HCT116 (cell line): ENCODE data around the gene STXBP5L. TPM values are rescaled to one million over a fixed set of nuclear protein-coding genes. Genes with fewer than 3 reads are reported as not detected.
A peak's percentile ranks its signal among the peaks of the same experiment; 100 is the strongest.

ENCODE experiments used
- ATAC-seq: fragments of 200-7000 bp; cut with Tn5 transposase; 2 replicates; pipeline ENCODE4 v1.9.1; 2020; ENCODE audit warnings: mild to moderate bottlenecking, moderate library complexity
- BruUV-seq: library from RNA; stranded (reverse); fragments of 400-500 nt; replicated peaks from 2 replicates; lab custom pipeline; 2021; lab: Mats Ljungman, UMichigan
- CTCF ChIA-PET: fragments of 300-600 bp; sonication (Branson Sonifier 250); formaldehyde crosslinking; loops from one replicate; lab custom pipeline; 2021; ENCODE audit warnings: antibody characterized with exemption; lab: Charles Lee
- POLR2A ChIA-PET: fragments of 300-600, 350-600 bp; sonication (Branson Sonifier 250); formaldehyde crosslinking; loops from one replicate; lab custom pipeline; 2021; ENCODE audit warnings: antibody characterized with exemption; lab: Charles Lee
- RAD21 ChIA-PET, 2 experiments: fragments of 300-600 bp; sonication (Branson Sonifier 250); formaldehyde crosslinking; loops; one replicate each; lab custom pipeline; 2023; ENCODE audit warnings: low total read pairs in 2 of 2; ENCODE audit not compliant: uncharacterized antibody in 2 of 2, unreplicated experiment in 2 of 2, low non-redundant PET in 1 of 2; lab: Charles Lee
- DNase-seq: peaks from one replicate; pipeline ENCODE4 v3.0.0-alpha.2; 2010; ENCODE audit warnings: low read depth, low spot score
- H2AFZ ChIP-seq: fragments of 200-600 bp; shearing (Covaris generic), sonication (generic); 2 replicates; pipeline ENCODE4 v1.6.1; 2017; ENCODE audit warnings: low read depth, mixed run types, mixed read lengths, antibody characterized with exemption, low read length; ENCODE audit not compliant: poor library complexity, severe bottlenecking
- H3K27ac ChIP-seq: 2 replicates; pipeline ENCODE4 v1.5.1; 2012; ENCODE audit warnings: low read depth, low read length
- H3K27me3 ChIP-seq: fragments of 200-600 bp; sonication (generic); 2 replicates; pipeline ENCODE4 v1.6.1; 2016; ENCODE audit warnings: mixed run types, low read length, mixed read lengths; ENCODE audit not compliant: insufficient read depth
- H3K36me3 ChIP-seq, 2 experiments: fragments of 200-500 bp in 1 of 2; fragments of 200-600 bp in 1 of 2; sonication (Bioruptor generic) in 1 of 2; sonication (generic) in 1 of 2; 2 replicates each; pipeline versions ENCODE4 v1.5.1 to v1.6.1; 2014 to 2016; ENCODE audit warnings: low read length in 2 of 2, inconsistent platforms in 1 of 2, mixed read lengths in 1 of 2, mixed run types in 1 of 2; ENCODE audit not compliant: insufficient read depth in 2 of 2, control insufficient read depth in 1 of 2
- H3K4me1 ChIP-seq, 2 experiments: fragments of 200-600 bp in 1 of 2; sonication (generic) in 1 of 2; 2 replicates each; pipeline versions ENCODE4 v1.5.1 to v1.6.1; 2012 to 2017; ENCODE audit warnings: low read length in 2 of 2, inconsistent platforms in 1 of 2, mild to moderate bottlenecking in 1 of 2, mixed read lengths in 1 of 2, mixed run types in 1 of 2, moderate library complexity in 1 of 2; ENCODE audit not compliant: insufficient read depth in 2 of 2, control insufficient read depth in 1 of 2
- H3K4me2 ChIP-seq: fragments of 200-600 bp; sonication (generic); 2 replicates; pipeline ENCODE4 v1.6.1; 2017; ENCODE audit warnings: mixed run types, low read length, mixed read lengths
- H3K4me3 ChIP-seq, 2 experiments: fragments of 200-600 bp in 1 of 2; sonication (generic) in 1 of 2; replicated peaks in 1 of 2; 2 replicates each; pipeline ENCODE4 v1.5.1; 2011 to 2016; ENCODE audit warnings: low read length in 2 of 2, control low read depth in 1 of 2, low read depth in 1 of 2, mild to moderate bottlenecking in 1 of 2, mixed read lengths in 1 of 2, mixed run types in 1 of 2
- H3K79me2 ChIP-seq: fragments of 200-600 bp; sonication (generic); 2 replicates; pipeline ENCODE4 v1.6.1; 2017; ENCODE audit warnings: mild to moderate bottlenecking, mixed run types, low read length, moderate library complexity, mixed read lengths; ENCODE audit not compliant: insufficient read depth
- H3K9ac ChIP-seq: fragments of 200-600 bp; sonication (generic); 2 replicates; pipeline ENCODE4 v1.6.1; 2016; ENCODE audit warnings: low read length, mixed read lengths
- H3K9me2 ChIP-seq: fragments of 200-600 bp; sonication (generic), shearing (Covaris generic); 2 replicates; pipeline ENCODE4 v1.6.1; 2017; ENCODE audit warnings: mixed run types, mild to moderate bottlenecking, moderate library complexity; ENCODE audit not compliant: insufficient read depth
- H3K9me3 ChIP-seq, 2 experiments: fragments of 200-500 bp in 1 of 2; fragments of 200-600 bp in 1 of 2; sonication (Bioruptor generic) in 1 of 2; sonication (generic) in 1 of 2; 2 replicates each; pipeline ENCODE4 v1.6.1; 2014 to 2017; ENCODE audit warnings: low read length in 2 of 2, mixed read lengths in 2 of 2, inconsistent platforms in 1 of 2, low read depth in 1 of 2, mild to moderate bottlenecking in 1 of 2, mixed run types in 1 of 2, moderate library complexity in 1 of 2; ENCODE audit not compliant: control insufficient read depth in 1 of 2, insufficient read depth in 1 of 2
- H4K20me1 ChIP-seq: fragments of 200-600 bp; sonication (generic), shearing (Covaris generic); 2 replicates; pipeline ENCODE4 v1.6.1; 2017; ENCODE audit warnings: mixed run types, mild to moderate bottlenecking, moderate library complexity; ENCODE audit not compliant: insufficient read depth
- CBX3 ChIP-seq: IDR thresholded peaks from 2 replicates; pipeline ENCODE4 v1.6.1; 2012; ENCODE audit warnings: low read depth
- CEBPB ChIP-seq: IDR thresholded peaks from 2 replicates; pipeline ENCODE4 v1.6.1; 2012; ENCODE audit warnings: low read depth
- EGR1 ChIP-seq: IDR thresholded peaks from 2 replicates; pipeline ENCODE4 v1.6.1; 2012; ENCODE audit warnings: low read depth
- EZH2 ChIP-seq: fragments of 200-600 bp; sonication (generic); IDR thresholded peaks from 2 replicates; pipeline ENCODE4 v1.6.1; 2017; ENCODE audit warnings: antibody characterized with exemption, mixed run types
- POLR2A ChIP-seq: IDR thresholded peaks from 2 replicates; pipeline ENCODE4 v1.7.0; 2011; ENCODE audit warnings: borderline replicate concordance; ENCODE audit not compliant: insufficient read depth, insufficient read length; ENCODE audit errors: extremely low read depth
- POLR2AphosphoS5 ChIP-seq: IDR thresholded peaks from 2 replicates; pipeline ENCODE4 v1.6.1; 2011; ENCODE audit warnings: mild to moderate bottlenecking, low read depth, low read length, moderate library complexity
- REST ChIP-seq: IDR thresholded peaks from 2 replicates; pipeline ENCODE4 v1.6.1; 2012; ENCODE audit warnings: low read depth
- SP1 ChIP-seq: IDR thresholded peaks from 2 replicates; pipeline ENCODE4 v1.6.1; 2012; ENCODE audit warnings: low read depth
- YY1 ChIP-seq: IDR thresholded peaks from 2 replicates; pipeline ENCODE4 v1.6.1; 2011; ENCODE audit warnings: low read length, low read depth, moderate library complexity, mild to moderate bottlenecking; ENCODE audit not compliant: insufficient replicate concordance; ENCODE audit errors: extremely low read depth
- ZFX ChIP-seq: fragments of 450-650 bp; IDR thresholded peaks from 2 replicates; pipeline ENCODE4 v1.6.1; 2017
- ZNF274 ChIP-seq: fragments of 200-500 bp; sonication (Bioruptor generic); IDR thresholded peaks from 2 replicates; pipeline ENCODE4 v1.6.1; 2014; ENCODE audit warnings: mild to moderate bottlenecking, low read depth, low read length, inconsistent platforms
- intact Hi-C: fragments of 100-400 bp; cut with micrococcal nuclease; formaldehyde crosslinking; loops from 2 replicates; pipeline ENCODE4 v1.10.0; 2022
- total RNA-seq: library from RNA; stranded (reverse); gene quantifications from one replicate; pipeline ENCODE4 v1.2.1, GENCODE V29; 2021; ENCODE audit not compliant: unreplicated experiment

The STXBP5L gene
- total RNA-seq, 1 experiment from 2014 or later: not detected

- no peak overlapping the region for H3K27ac ChIP-seq
Observed at GRCh38 chr3:121155028-121155427, 247.0 kb downstream of the STXBP5L start.

More at GRCh38 chr3:121155028-121155427, 247.0 kb downstream of the STXBP5L start:
- no peak overlapping the region for H3K4me3 ChIP-seq
- TF ChIP-seq YY1: no peak
- TF ChIP-seq CEBPB: no peak
- no peak for TF ChIP-seq POLR2AphosphoS5
- no peak for TF ChIP-seq ZNF274
- TF ChIP-seq POLR2A: no peak
- TF ChIP-seq CBX3: no peak
- TF ChIP-seq ZFX: no peak
- TF ChIP-seq EZH2: no peak
- TF ChIP-seq REST: no peak
- TF ChIP-seq EGR1: no peak
- no peak for TF ChIP-seq SP1
- H3K9me3 ChIP-seq: no peaks in the 10 kb centered on the region
- intact Hi-C loops: no loop called here
- POLR2A ChIA-PET: no interaction called here
- RAD21 ChIA-PET: no interaction called here
- no peaks in the 10 kb centered on the region for H3K79me2 ChIP-seq
- no peaks in the 10 kb centered on the region for H3K36me3 ChIP-seq
- BruUV-seq: no TSS peak
- H4K20me1 ChIP-seq: no peaks in the 10 kb centered on the region
- no peak for DNase-seq
- no peaks in the 10 kb centered on the region for H3K27me3 ChIP-seq
- H3K9me2 ChIP-seq: no peaks in the 10 kb centered on the region
- H2AFZ ChIP-seq: peak overlapping the region; percentile 95
- CTCF ChIA-PET: no interaction called here
- H3K9ac ChIP-seq: no peak overlapping the region
- H3K4me1 ChIP-seq: peaks cover 0 to 9% of the 10 kb centered on the region in 2 experiments; a peak in 2 of 4 replicates
- no peak for ATAC-seq
- H3K4me2 ChIP-seq: peak overlapping the region; percentile 38
